SK-N-DZ (cell line): ENCODE measurements around the gene ITIH4.

Source experiments
- DNase-seq: peaks from one replicate; pipeline ENCODE4 v3.0.0-alpha.2; 2015; ENCODE audit warnings: low spot score

Gene ITIH4

GRCh38 chr3:52848617-52849016, 18.1 kb upstream of the ITIH4 start:
- DNase-seq, result no peak

GRCh38 chr3:52847726-52848125, 17.3 kb upstream of the ITIH4 start:
- no peak for DNase-seq

GRCh38 chr3:52847241-52847640, 16.8 kb upstream of the ITIH4 start:
- DNase-seq, result no peak

GRCh38 chr3:52846432-52846965, 16.0 kb upstream of the ITIH4 start:
- no peak for DNase-seq

GRCh38 chr3:52845691-52846431, 15.4 kb upstream of the ITIH4 start:
- DNase-seq, result no peak

- no peak for DNase-seq
Measured at GRCh38 chr3:52845157-52845556, 14.7 kb upstream of the ITIH4 start.

GRCh38 chr3:52844290-52844975, 14.0 kb upstream of the ITIH4 start:
- no peak for DNase-seq

- no peak for DNase-seq
Measured at GRCh38 chr3:52843881-52844280, 13.4 kb upstream of the ITIH4 start.

GRCh38 chr3:52843108-52843865, 12.8 kb upstream of the ITIH4 start:
- DNase-seq, result no peak

GRCh38 chr3:52842424-52842823, 12.0 kb upstream of the ITIH4 start:
- DNase-seq, result no peak

- no peak for DNase-seq
Measured at GRCh38 chr3:52841981-52842340, 11.5 kb upstream of the ITIH4 start.

GRCh38 chr3:52841211-52841980, 10.9 kb upstream of the ITIH4 start:
- no peak for DNase-seq

- DNase-seq, result no peak
Measured at GRCh38 chr3:52839892-52840545, 9.5 kb upstream of the ITIH4 start.

- no peak for DNase-seq
Measured at GRCh38 chr3:52839268-52839575, 8.8 kb upstream of the ITIH4 start.

GRCh38 chr3:52838561-52839267, 8.2 kb upstream of the ITIH4 start:
- DNase-seq, result no peak

GRCh38 chr3:52836986-52837385, 6.5 kb upstream of the ITIH4 start:
- DNase-seq, result no peak

GRCh38 chr3:52836471-52836845, 6.0 kb upstream of the ITIH4 start:
- DNase-seq, result no peak

GRCh38 chr3:52835766-52836470, 5.4 kb upstream of the ITIH4 start:
- DNase-seq, result no peak

GRCh38 chr3:52834871-52835501, 4.5 kb upstream of the ITIH4 start, which contains the start of gene MUSTN1:
MUSTN1 (minus strand) TSS chr3:52835019; CDS start chr3:52834948, 71 bp downstream.
- no peak for DNase-seq
